Neural progenitor cell (in vitro differentiated cells): ENCODE results near the gene PIWIL4.

Experiments
- EZH2 ChIP-seq: fragments of 200-600 bp; sonication (generic); IDR thresholded peaks from 2 replicates; pipeline ENCODE4 v1.6.1; 2017; ENCODE audit warnings: antibody characterized with exemption, mild to moderate bottlenecking, moderate library complexity
- TF ChIP-seq, protein P1 (sequence below): fragments of 200-600 bp; sonication (generic); IDR thresholded peaks from 2 replicates; pipeline ENCODE4 v1.5.1; 2017; ENCODE audit warnings: antibody characterized with exemption, mild to moderate bottlenecking

DNA sequence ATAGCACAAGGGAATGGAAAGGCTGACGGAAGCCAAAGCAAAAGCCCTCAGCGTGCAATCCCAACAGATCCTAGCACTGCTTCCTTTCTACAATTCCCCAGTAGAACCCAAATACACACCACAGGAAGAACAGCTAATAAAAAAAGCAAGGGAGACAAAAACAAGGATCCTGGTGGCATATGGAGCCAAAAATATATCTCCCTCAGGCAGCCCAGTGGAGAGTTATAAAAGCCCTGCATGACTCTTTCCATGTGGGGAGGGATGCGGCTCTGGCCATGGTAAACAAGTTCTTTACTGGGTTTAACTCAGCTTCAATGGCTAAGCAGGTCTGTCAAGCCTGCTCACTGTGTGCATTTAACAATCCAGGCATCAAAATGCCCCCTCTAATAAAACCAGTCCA lies 88.1 kb downstream of the PIWIL4 start:
- TF ChIP-seq, protein P1, sequence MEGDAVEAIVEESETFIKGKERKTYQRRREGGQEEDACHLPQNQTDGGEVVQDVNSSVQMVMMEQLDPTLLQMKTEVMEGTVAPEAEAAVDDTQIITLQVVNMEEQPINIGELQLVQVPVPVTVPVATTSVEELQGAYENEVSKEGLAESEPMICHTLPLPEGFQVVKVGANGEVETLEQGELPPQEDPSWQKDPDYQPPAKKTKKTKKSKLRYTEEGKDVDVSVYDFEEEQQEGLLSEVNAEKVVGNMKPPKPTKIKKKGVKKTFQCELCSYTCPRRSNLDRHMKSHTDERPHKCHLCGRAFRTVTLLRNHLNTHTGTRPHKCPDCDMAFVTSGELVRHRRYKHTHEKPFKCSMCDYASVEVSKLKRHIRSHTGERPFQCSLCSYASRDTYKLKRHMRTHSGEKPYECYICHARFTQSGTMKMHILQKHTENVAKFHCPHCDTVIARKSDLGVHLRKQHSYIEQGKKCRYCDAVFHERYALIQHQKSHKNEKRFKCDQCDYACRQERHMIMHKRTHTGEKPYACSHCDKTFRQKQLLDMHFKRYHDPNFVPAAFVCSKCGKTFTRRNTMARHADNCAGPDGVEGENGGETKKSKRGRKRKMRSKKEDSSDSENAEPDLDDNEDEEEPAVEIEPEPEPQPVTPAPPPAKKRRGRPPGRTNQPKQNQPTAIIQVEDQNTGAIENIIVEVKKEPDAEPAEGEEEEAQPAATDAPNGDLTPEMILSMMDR: no peak
- no peak for TF ChIP-seq EZH2
